ENCODE data around the gene CCDC171. TPM values are rescaled to one million over a fixed set of nuclear protein-coding genes. Genes with fewer than 3 reads are reported as not detected.
"Not testable (repeated sequence)": the region's sequence is repeated elsewhere in the genome, so short reads cannot be mapped to it uniquely, and the experiment has no call there.

The CCDC171 gene
- total and polyA plus RNA-seq, 2 donors, result 9.8 to 13.9 TPM

GRCh38 chr9:15810219-15810899 lies 257.5 kb downstream of the CCDC171 start:
- H3K27ac ChIP-seq (ENCODE audit: low read depth in 1 of 2, low read length in 1 of 2); H3K9me3 ChIP-seq (ENCODE audit: control insufficient read depth in 2 of 2, insufficient read depth in 1 of 2, low read length in 1 of 2); H3K4me1 ChIP-seq (ENCODE audit: control insufficient read depth in 2 of 2, insufficient read depth in 2 of 2, low read length in 2 of 2); H3K4me3 ChIP-seq (ENCODE audit: low read length in 2 of 2); DNase-seq (ENCODE audit: low read depth in 6 of 9, low spot score in 9 of 9); H3K36me3 ChIP-seq (ENCODE audit: control insufficient read depth in 2 of 2, insufficient read depth in 2 of 2, low read length in 1 of 2); H3K27me3 ChIP-seq (ENCODE audit: control insufficient read depth in 2 of 2, insufficient read depth in 1 of 2, low read length in 1 of 2): not testable (repeated sequence)
- WGBS, result 98% methylated on average over 34 of the region's 34 CpGs

- H3K27ac ChIP-seq (ENCODE audit: low read depth in 1 of 2, low read length in 1 of 2), result no peak overlapping the region
- no peaks in the 10 kb centered on the region for H3K4me1 ChIP-seq (ENCODE audit: control insufficient read depth in 2 of 2, insufficient read depth in 2 of 2, low read length in 2 of 2)
- no peaks in the 10 kb centered on the region for H3K27me3 ChIP-seq (ENCODE audit: control insufficient read depth in 2 of 2, insufficient read depth in 1 of 2, low read length in 1 of 2)
- H3K4me3 ChIP-seq (ENCODE audit: low read length in 2 of 2), result no peak overlapping the region
- H3K36me3 ChIP-seq (ENCODE audit: control insufficient read depth in 2 of 2, insufficient read depth in 2 of 2, low read length in 1 of 2), result no peaks in the 10 kb centered on the region
- 100% methylated on average over 2 of the region's 2 CpGs for WGBS
- peaks cover 1 to 11% of the 10 kb centered on the region in 2 donors for H3K9me3 ChIP-seq (ENCODE audit: control insufficient read depth in 2 of 2, insufficient read depth in 1 of 2, low read length in 1 of 2)
- no peak for DNase-seq (ENCODE audit: low read depth in 6 of 9, low spot score in 9 of 9)
These were observed 260.2 kb downstream of the CCDC171 start for GRCh38 chr9:15813076-15813475.

GRCh38 chr9:15824310-15824709 lies 271.5 kb downstream of the CCDC171 start:
- peak in 2 of 9 donors; percentile 6 to 23 for DNase-seq (ENCODE audit: low read depth in 6 of 9, low spot score in 9 of 9)
- Histone ChIP-seq H3K9me3 (ENCODE audit: control insufficient read depth in 2 of 2, insufficient read depth in 1 of 2, low read length in 1 of 2) (no peaks in the 10 kb centered on the region), H3K27ac (ENCODE audit: low read depth in 1 of 2, low read length in 1 of 2) (no peak overlapping the region), H3K27me3 (ENCODE audit: control insufficient read depth in 2 of 2, insufficient read depth in 1 of 2, low read length in 1 of 2) (no peaks in the 10 kb centered on the region), H3K4me3 (ENCODE audit: low read length in 2 of 2) (no peak overlapping the region), H3K36me3 (ENCODE audit: control insufficient read depth in 2 of 2, insufficient read depth in 2 of 2, low read length in 1 of 2) (no peaks in the 10 kb centered on the region), H3K4me1 (ENCODE audit: control insufficient read depth in 2 of 2, insufficient read depth in 2 of 2, low read length in 2 of 2) (no peaks in the 10 kb centered on the region)
- WGBS, result 97% methylated on average over 4 of the region's 4 CpGs

GRCh38 chr9:15831384-15831783 lies 278.5 kb downstream of the CCDC171 start:
- Histone ChIP-seq H3K27me3 (ENCODE audit: control insufficient read depth in 2 of 2, insufficient read depth in 1 of 2, low read length in 1 of 2) (no peaks in the 10 kb centered on the region), H3K9me3 (ENCODE audit: control insufficient read depth in 2 of 2, insufficient read depth in 1 of 2, low read length in 1 of 2) (no peaks in the 10 kb centered on the region), H3K36me3 (ENCODE audit: control insufficient read depth in 2 of 2, insufficient read depth in 2 of 2, low read length in 1 of 2) (no peaks in the 10 kb centered on the region), H3K4me3 (ENCODE audit: low read length in 2 of 2) (no peak overlapping the region), H3K4me1 (ENCODE audit: control insufficient read depth in 2 of 2, insufficient read depth in 2 of 2, low read length in 2 of 2) (no peaks in the 10 kb centered on the region), H3K27ac (ENCODE audit: low read depth in 1 of 2, low read length in 1 of 2) (no peak overlapping the region)
- WGBS, result 96% methylated on average over 1 of the region's 1 CpG
- DNase-seq (ENCODE audit: low read depth in 6 of 9, low spot score in 9 of 9), result no peak

- DNase-seq (ENCODE audit: low read depth in 6 of 9, low spot score in 9 of 9), result no peak
- Histone ChIP-seq H3K27me3 (ENCODE audit: control insufficient read depth in 2 of 2, insufficient read depth in 1 of 2, low read length in 1 of 2) (no peaks in the 10 kb centered on the region), H3K27ac (ENCODE audit: low read depth in 1 of 2, low read length in 1 of 2) (no peak overlapping the region), H3K4me3 (ENCODE audit: low read length in 2 of 2) (no peak overlapping the region), H3K36me3 (ENCODE audit: control insufficient read depth in 2 of 2, insufficient read depth in 2 of 2, low read length in 1 of 2) (no peaks in the 10 kb centered on the region), H3K9me3 (ENCODE audit: control insufficient read depth in 2 of 2, insufficient read depth in 1 of 2, low read length in 1 of 2) (no peaks in the 10 kb centered on the region), H3K4me1 (ENCODE audit: control insufficient read depth in 2 of 2, insufficient read depth in 2 of 2, low read length in 2 of 2) (no peaks in the 10 kb centered on the region)
- WGBS, result 60% methylated on average over 2 of the region's 2 CpGs
These were observed 281.7 kb downstream of the CCDC171 start for GRCh38 chr9:15834541-15834940.

GRCh38 chr9:15837079-15837679 lies 284.3 kb downstream of the CCDC171 start:
- Histone ChIP-seq H3K4me1 (ENCODE audit: control insufficient read depth in 2 of 2, insufficient read depth in 2 of 2, low read length in 2 of 2) (no peaks in the 10 kb centered on the region), H3K36me3 (ENCODE audit: control insufficient read depth in 2 of 2, insufficient read depth in 2 of 2, low read length in 1 of 2) (no peaks in the 10 kb centered on the region), H3K9me3 (ENCODE audit: control insufficient read depth in 2 of 2, insufficient read depth in 1 of 2, low read length in 1 of 2) (no peaks in the 10 kb centered on the region), H3K27me3 (ENCODE audit: control insufficient read depth in 2 of 2, insufficient read depth in 1 of 2, low read length in 1 of 2) (no peaks in the 10 kb centered on the region), H3K27ac (ENCODE audit: low read depth in 1 of 2, low read length in 1 of 2) (no peak overlapping the region), H3K4me3 (ENCODE audit: low read length in 2 of 2) (no peak overlapping the region)
- 12% methylated on average over 4 of the region's 4 CpGs for WGBS
- DNase-seq (ENCODE audit: low read depth in 6 of 9, low spot score in 9 of 9), result peak; percentile 4 to 64 (median 30)

- Histone ChIP-seq H3K9me3 (ENCODE audit: control insufficient read depth in 2 of 2, insufficient read depth in 1 of 2, low read length in 1 of 2) (no peaks in the 10 kb centered on the region), H3K36me3 (ENCODE audit: control insufficient read depth in 2 of 2, insufficient read depth in 2 of 2, low read length in 1 of 2) (peaks cover 0 to 4% of the 10 kb centered on the region in 2 donors), H3K27me3 (ENCODE audit: control insufficient read depth in 2 of 2, insufficient read depth in 1 of 2, low read length in 1 of 2) (no peaks in the 10 kb centered on the region), H3K4me1 (ENCODE audit: control insufficient read depth in 2 of 2, insufficient read depth in 2 of 2, low read length in 2 of 2) (no peaks in the 10 kb centered on the region), H3K4me3 (ENCODE audit: low read length in 2 of 2) (no peak overlapping the region), H3K27ac (ENCODE audit: low read depth in 1 of 2, low read length in 1 of 2) (no peak overlapping the region)
- DNase-seq (ENCODE audit: low read depth in 6 of 9, low spot score in 9 of 9), result no peak
- WGBS, result 99% methylated on average over 3 of the region's 3 CpGs
These were observed 289.2 kb downstream of the CCDC171 start for GRCh38 chr9:15842051-15842450.

- Histone ChIP-seq H3K27ac (ENCODE audit: low read depth in 1 of 2, low read length in 1 of 2) (no peak overlapping the region), H3K4me3 (ENCODE audit: low read length in 2 of 2) (no peak overlapping the region), H3K36me3 (ENCODE audit: control insufficient read depth in 2 of 2, insufficient read depth in 2 of 2, low read length in 1 of 2) (peaks cover 0 to 4% of the 10 kb centered on the region in 2 donors), H3K9me3 (ENCODE audit: control insufficient read depth in 2 of 2, insufficient read depth in 1 of 2, low read length in 1 of 2) (no peaks in the 10 kb centered on the region), H3K4me1 (ENCODE audit: control insufficient read depth in 2 of 2, insufficient read depth in 2 of 2, low read length in 2 of 2) (no peaks in the 10 kb centered on the region), H3K27me3 (ENCODE audit: control insufficient read depth in 2 of 2, insufficient read depth in 1 of 2, low read length in 1 of 2) (no peaks in the 10 kb centered on the region)
- DNase-seq (ENCODE audit: low read depth in 6 of 9, low spot score in 9 of 9), result no peak
These were observed 290.5 kb downstream of the CCDC171 start for GRCh38 chr9:15843316-15843715.

- Histone ChIP-seq H3K9me3 (ENCODE audit: control insufficient read depth in 2 of 2, insufficient read depth in 1 of 2, low read length in 1 of 2) (no peaks in the 10 kb centered on the region), H3K27ac (ENCODE audit: low read depth in 1 of 2, low read length in 1 of 2) (no peak overlapping the region), H3K4me1 (ENCODE audit: control insufficient read depth in 2 of 2, insufficient read depth in 2 of 2, low read length in 2 of 2) (no peaks in the 10 kb centered on the region), H3K27me3 (ENCODE audit: control insufficient read depth in 2 of 2, insufficient read depth in 1 of 2, low read length in 1 of 2) (no peaks in the 10 kb centered on the region), H3K4me3 (ENCODE audit: low read length in 2 of 2) (no peak overlapping the region), H3K36me3 (ENCODE audit: control insufficient read depth in 2 of 2, insufficient read depth in 2 of 2, low read length in 1 of 2) (peaks cover 0 to 4% of the 10 kb centered on the region in 2 donors)
- no peak for DNase-seq (ENCODE audit: low read depth in 6 of 9, low spot score in 9 of 9)
- WGBS, result over 99% methylated on average over 2 of the region's 2 CpGs
These were observed 291.1 kb downstream of the CCDC171 start for GRCh38 chr9:15843931-15844330.
